Fibroblast of lung (primary cell): ENCODE data around the gene RUNX1. TPM values are rescaled to one million over a fixed set of nuclear protein-coding genes. Genes with fewer than 3 reads are reported as not detected.

Experiments
- DNase-seq, 2 donors: peaks; one replicate each; pipeline versions ENCODE4 v3.0.0 to v3.0.0-alpha.2; 2010; ENCODE audit warnings: low read depth in 2 of 2
- H2AFZ ChIP-seq: 2 replicates; pipeline ENCODE4 v1.5.1; 2012; ENCODE audit warnings: low read length, control low read depth, inconsistent platforms
- H3K27ac ChIP-seq: 2 replicates; pipeline ENCODE4 v1.5.1; 2011; ENCODE audit warnings: low read length, control low read depth; ENCODE audit not compliant: insufficient read depth
- H3K27me3 ChIP-seq: 2 replicates; pipeline ENCODE4 v1.5.1; 2011; ENCODE audit warnings: mild to moderate bottlenecking, low read length; ENCODE audit not compliant: control insufficient read depth, insufficient read depth
- H3K36me3 ChIP-seq: 2 replicates; pipeline ENCODE4 v1.5.1; 2011; ENCODE audit warnings: low read length; ENCODE audit not compliant: control insufficient read depth, insufficient read depth
- H3K4me1 ChIP-seq: 2 replicates; pipeline ENCODE4 v1.5.1; 2011; ENCODE audit warnings: low read length; ENCODE audit not compliant: control insufficient read depth, insufficient read depth; ENCODE audit errors: extremely low read depth
- H3K4me2 ChIP-seq: 2 replicates; pipeline ENCODE4 v1.5.1; 2011; ENCODE audit warnings: low read length, control low read depth; ENCODE audit not compliant: insufficient read depth; ENCODE audit errors: extremely low read depth
- H3K4me3 ChIP-seq, 4 experiments: fragments of 200-600 bp in 1 of 4; sonication (generic) in 1 of 4; replicated peaks in 1 of 4; 2 replicates each; pipeline ENCODE4 v1.5.1; 2011 to 2016; ENCODE audit warnings: low read length in 4 of 4, low read depth in 3 of 4, mild to moderate bottlenecking in 3 of 4, control low read depth in 2 of 4, inconsistent platforms in 1 of 4, mixed read lengths in 1 of 4; ENCODE audit not compliant: insufficient read depth in 1 of 4; ENCODE audit errors: control extremely low read depth in 1 of 4
- H3K79me2 ChIP-seq: 2 replicates; pipeline ENCODE4 v1.5.1; 2012; ENCODE audit warnings: mild to moderate bottlenecking, low read length, inconsistent platforms; ENCODE audit not compliant: control insufficient read depth, insufficient read depth
- H3K9ac ChIP-seq: 2 replicates; pipeline ENCODE4 v1.5.1; 2011; ENCODE audit warnings: mild to moderate bottlenecking, low read length, control low read depth; ENCODE audit not compliant: insufficient read depth
- H3K9me3 ChIP-seq: 2 replicates; pipeline ENCODE4 v1.5.1; 2012; ENCODE audit warnings: low read depth, low read length; ENCODE audit not compliant: control insufficient read depth, insufficient read depth
- H4K20me1 ChIP-seq: 2 replicates; pipeline ENCODE4 v1.5.1; 2011; ENCODE audit warnings: low read length; ENCODE audit not compliant: control insufficient read depth, insufficient read depth; ENCODE audit errors: extremely low read depth
- EZH2 ChIP-seq: IDR thresholded peaks from 2 replicates; pipeline ENCODE4 v1.5.1; 2012; ENCODE audit warnings: low read length, control low read depth, mild to moderate bottlenecking; ENCODE audit errors: missing control alignments
- polyA plus RNA-seq, 2 donors: library from polyadenylated mRNA; depleted of rRNA in 1 of 2; stranded (reverse) in 1 of 2; unstranded in 1 of 2; fragments of >200 nt; gene quantifications; 2 replicates each; pipeline ENCODE4 v1.2.1, GENCODE V29; 2011 to 2012; ENCODE audit warnings: missing spikeins in 1 of 2
- total RNA-seq: library from RNA; depleted of rRNA; stranded (reverse); fragments of >200 nt; gene quantifications from 2 replicates; pipeline ENCODE4 v1.2.1, GENCODE V29; 2014
- TF ChIP-seq, protein P1 (sequence below), 2 donors: IDR thresholded peaks in 1 of 2; conservative IDR thresholded peaks in 1 of 2; 1 replicate in 1 of 2; 2 replicates in 1 of 2; pipeline ENCODE4 v1.5.1; 2011 to 2012; ENCODE audit warnings: low read length in 2 of 2, control low read depth in 1 of 2, inconsistent platforms in 1 of 2, low read depth in 1 of 2, mild to moderate bottlenecking in 1 of 2

RUNX1 gene
- total and polyA plus RNA-seq, 2 donors (not counting 1 experiment from before 2014, with no cell fraction given), result 23.1 to 41.6 TPM

DNA sequence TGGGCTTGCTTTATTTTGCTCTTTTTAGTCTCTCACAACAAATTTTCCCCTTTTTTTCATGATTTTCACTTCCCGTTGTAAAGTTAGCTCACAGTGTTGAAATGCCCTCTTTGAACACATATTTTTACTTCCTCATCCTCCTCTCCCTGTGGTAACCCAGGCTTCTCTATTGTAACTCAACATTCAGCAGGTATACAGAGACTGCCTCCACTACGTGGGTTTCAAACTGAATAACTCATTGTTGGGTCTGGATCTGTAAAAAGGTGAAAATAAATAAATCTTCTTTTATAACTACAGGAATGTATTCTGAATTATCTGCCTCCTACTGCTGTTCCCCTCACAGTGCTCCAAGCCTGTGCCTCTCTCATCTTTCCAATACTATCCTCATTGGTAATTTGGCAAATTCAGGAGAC, 166.4 kb downstream of the RUNX1 start:
- Histone ChIP-seq H3K9ac (peak overlapping the region; percentile 62), H3K79me2 (peaks cover 94% of the 10 kb centered on the region), H3K36me3 (peaks cover 6% of the 10 kb centered on the region), H4K20me1 (no peaks in the 10 kb centered on the region), H3K4me2 (peak overlapping the region; percentile 89), H3K27ac (peak overlapping the region; percentile 92), H3K4me1 (peaks cover 15% of the 10 kb centered on the region), H2AFZ (no peak overlapping the region), H3K9me3 (no peaks in the 10 kb centered on the region), H3K27me3 (no peaks in the 10 kb centered on the region), H3K4me3 (peak overlapping the region; percentile 51 to 100 (median 70))
- no peak for TF ChIP-seq EZH2
- TF ChIP-seq, protein P1, sequence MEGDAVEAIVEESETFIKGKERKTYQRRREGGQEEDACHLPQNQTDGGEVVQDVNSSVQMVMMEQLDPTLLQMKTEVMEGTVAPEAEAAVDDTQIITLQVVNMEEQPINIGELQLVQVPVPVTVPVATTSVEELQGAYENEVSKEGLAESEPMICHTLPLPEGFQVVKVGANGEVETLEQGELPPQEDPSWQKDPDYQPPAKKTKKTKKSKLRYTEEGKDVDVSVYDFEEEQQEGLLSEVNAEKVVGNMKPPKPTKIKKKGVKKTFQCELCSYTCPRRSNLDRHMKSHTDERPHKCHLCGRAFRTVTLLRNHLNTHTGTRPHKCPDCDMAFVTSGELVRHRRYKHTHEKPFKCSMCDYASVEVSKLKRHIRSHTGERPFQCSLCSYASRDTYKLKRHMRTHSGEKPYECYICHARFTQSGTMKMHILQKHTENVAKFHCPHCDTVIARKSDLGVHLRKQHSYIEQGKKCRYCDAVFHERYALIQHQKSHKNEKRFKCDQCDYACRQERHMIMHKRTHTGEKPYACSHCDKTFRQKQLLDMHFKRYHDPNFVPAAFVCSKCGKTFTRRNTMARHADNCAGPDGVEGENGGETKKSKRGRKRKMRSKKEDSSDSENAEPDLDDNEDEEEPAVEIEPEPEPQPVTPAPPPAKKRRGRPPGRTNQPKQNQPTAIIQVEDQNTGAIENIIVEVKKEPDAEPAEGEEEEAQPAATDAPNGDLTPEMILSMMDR (conservative IDR thresholded peaks at IDR 0.05 in 1 of 2, IDR thresholded peaks at IDR 0.05 in 1 of 2; ENCODE audit: low read depth in 1 of 2, low read length in 2 of 2), result no peak
- DNase-seq, result no peak

DNA sequence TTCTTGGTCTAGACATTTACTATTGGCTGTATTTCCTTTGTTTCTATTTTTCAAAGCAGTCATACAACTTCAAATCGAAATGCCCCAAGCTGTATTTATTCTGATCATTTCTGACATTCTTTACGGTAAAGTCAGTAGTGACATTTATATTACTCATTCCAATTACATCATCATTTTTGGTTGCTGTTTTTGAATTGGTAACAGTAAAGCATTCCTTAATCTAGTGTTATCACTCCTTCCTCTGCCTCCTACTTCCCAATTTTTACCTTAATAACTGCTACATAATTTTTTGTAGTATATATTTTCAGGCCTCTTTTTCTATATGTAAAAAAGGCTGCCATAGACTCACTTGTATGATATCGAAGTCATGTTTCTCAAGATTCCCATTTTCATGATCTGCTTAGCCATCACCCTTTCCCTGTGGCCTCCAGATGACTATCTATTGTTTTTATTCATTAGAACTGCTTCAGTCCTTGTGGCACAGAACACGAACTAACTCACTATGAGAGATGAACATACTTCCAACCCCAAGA, 167.2 kb downstream of the RUNX1 start:
- peak; percentile 86 to 91 for DNase-seq
- no peak overlapping the region for H2AFZ ChIP-seq
- no peaks in the 10 kb centered on the region for H3K27me3 ChIP-seq
- peaks cover 94% of the 10 kb centered on the region for H3K79me2 ChIP-seq
- H3K36me3 ChIP-seq, result peaks cover 12% of the 10 kb centered on the region
- H3K9ac ChIP-seq, result peak overlapping the region; percentile 47
- peaks cover 15% of the 10 kb centered on the region for H3K4me1 ChIP-seq
- TF ChIP-seq EZH2, result no peak
- TF ChIP-seq, protein P1 (conservative IDR thresholded peaks at IDR 0.05 in 1 of 2, IDR thresholded peaks at IDR 0.05 in 1 of 2; ENCODE audit: low read depth in 1 of 2, low read length in 2 of 2), result no peak
- no peaks in the 10 kb centered on the region for H4K20me1 ChIP-seq
- H3K4me2 ChIP-seq, result peak overlapping the region; percentile 89
- H3K4me3 ChIP-seq, result peak overlapping the region; percentile 0 to 100 (median 63)
- no peaks in the 10 kb centered on the region for H3K9me3 ChIP-seq
- peak overlapping the region; percentile 92 for H3K27ac ChIP-seq

DNA sequence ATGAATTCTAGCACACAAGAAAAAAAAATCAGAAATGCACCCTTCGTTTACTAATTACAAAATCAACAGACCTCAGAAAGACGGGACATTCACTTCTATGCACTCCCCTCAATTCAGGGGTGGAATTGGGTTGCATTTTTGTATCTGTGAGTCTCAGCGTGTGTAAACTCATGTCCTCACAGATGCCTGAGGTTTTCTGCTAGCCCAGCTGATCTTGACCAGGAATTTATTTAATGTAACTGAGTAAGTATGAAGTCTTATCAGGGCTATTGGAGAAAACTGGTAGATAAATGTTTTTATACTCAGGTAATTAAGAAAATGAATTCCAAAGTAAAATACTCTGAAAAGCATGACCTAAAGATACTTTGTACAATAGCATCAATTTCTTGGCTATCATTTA, 167.7 kb downstream of the RUNX1 start:
- no peaks in the 10 kb centered on the region for H3K27me3 ChIP-seq
- H3K79me2 ChIP-seq, result peaks cover 93% of the 10 kb centered on the region
- H3K27ac ChIP-seq, result peak overlapping the region; percentile 92
- peaks cover 15% of the 10 kb centered on the region for H3K4me1 ChIP-seq
- peaks cover 12% of the 10 kb centered on the region for H3K36me3 ChIP-seq
- H2AFZ ChIP-seq, result no peak overlapping the region
- peak; percentile 66 to 92 for DNase-seq
- TF ChIP-seq EZH2, result no peak
- TF ChIP-seq, protein P1 (conservative IDR thresholded peaks at IDR 0.05 in 1 of 2, IDR thresholded peaks at IDR 0.05 in 1 of 2; ENCODE audit: low read depth in 1 of 2, low read length in 2 of 2), result no peak
- H3K4me2 ChIP-seq, result peak overlapping the region; percentile 79
- H3K4me3 ChIP-seq, result peak overlapping the region; percentile 28 to 100 (median 60)
- peak overlapping the region; percentile 45 for H3K9ac ChIP-seq
- no peaks in the 10 kb centered on the region for H4K20me1 ChIP-seq
- no peaks in the 10 kb centered on the region for H3K9me3 ChIP-seq
